Measurements from ENCODE around the gene LZTR1.

Gene LZTR1

DNA sequence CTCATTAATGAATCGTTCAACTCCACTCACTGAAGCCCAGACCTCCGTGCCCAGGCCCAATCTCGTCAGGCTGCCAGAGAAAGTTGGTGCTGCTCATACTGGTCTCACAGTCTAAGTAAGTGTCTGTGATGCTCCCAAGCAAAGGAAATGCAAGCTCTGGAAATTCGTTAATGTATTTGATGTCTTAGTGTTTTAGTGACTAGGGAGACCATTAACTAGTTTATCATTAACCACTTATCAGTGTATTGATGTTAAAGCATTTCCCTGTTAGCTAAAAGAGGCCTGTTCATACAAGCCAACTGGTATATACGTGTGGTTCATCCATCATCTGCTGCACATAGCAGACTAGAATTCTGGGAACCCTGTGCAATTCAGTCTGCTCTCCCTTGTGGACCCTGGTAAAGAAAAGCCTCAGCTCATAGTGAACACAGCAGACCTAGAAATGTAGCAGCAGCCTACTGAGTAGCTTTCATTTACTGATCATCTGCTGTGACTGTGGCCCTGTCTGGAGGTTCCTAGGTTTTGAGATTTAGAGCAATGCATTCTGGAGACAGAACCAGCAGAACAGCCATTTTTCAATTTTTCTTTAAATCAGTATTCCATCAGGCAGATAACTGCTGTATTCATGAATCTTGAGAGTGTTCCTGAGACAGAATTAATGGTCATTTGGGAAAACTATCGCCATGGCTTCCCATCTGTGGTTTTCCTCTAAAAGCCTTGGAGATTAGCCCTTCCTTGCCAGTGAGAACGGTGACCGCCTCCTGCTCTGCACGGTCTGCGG lies 30.8 kb upstream of the LZTR1 start:
- DNase-seq, result no peak

DNA sequence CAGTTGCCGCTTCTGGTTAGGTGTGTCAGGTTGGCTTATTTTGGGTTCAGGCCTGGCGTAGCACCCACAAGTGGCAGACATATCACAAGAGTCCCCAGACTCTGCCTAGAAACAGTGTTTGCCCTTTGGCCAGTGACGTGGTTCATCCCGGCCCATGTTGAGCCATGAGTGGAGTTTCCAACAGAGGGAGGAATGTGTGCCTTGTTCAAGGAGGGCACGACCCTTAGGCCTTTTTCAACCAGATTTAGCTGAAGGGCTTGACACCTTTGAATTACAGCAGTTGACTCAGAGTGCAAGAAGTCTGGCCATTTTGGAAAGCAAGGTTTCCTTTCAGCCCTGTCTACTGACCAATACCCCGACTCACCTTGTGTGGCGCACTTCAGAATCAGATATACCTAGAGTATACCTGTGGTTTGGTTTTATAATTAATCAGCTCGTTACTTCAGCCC lies 30.1 kb upstream of the LZTR1 start:
- DNase-seq, result no peak

GRCh38 chr22:20952544-20953341 lies 29.4 kb upstream of the LZTR1 start:
- no peak for DNase-seq

DNA sequence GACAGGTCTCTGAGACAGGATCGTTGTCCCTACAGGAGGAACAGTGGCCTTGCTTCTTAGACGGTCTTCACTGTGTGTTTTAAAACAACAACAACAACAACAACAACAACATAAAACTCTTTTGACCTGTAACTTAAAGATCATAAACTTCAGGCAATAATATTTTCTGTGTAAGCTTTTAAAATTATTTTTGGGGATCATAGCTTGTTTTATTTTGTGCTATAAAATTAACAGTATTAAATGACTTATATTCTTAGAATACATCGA lies 28.8 kb upstream of the LZTR1 start:
- no peak for DNase-seq

GRCh38 chr22:20953668-20954500 lies 28.2 kb upstream of the LZTR1 start:
- peak in 1 of 3 donors; percentile 15 for DNase-seq

DNA sequence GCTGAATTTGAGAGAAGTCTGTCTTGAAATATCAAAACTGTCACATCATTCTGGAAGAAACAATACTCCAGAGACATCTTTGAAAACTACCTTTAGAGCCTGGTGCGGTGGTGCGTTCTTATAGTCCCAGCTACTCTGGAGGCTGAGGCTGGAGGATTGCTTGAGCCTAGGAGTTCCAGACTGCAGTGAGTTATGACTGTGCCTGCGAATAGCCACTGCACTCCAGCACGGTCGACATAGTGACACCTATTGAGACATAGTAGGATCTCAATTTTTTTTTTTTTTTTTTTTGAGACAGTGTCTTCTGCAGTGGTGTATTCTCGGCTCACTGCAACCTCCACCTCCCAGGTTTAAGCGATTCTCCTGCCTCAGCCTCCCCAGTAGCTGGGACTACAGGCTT lies 26.5 kb upstream of the LZTR1 start:
- no peak for DNase-seq

- peak; percentile 19 to 39 (median 33) for DNase-seq
Observed at GRCh38 chr22:20956258-20957101, 25.6 kb upstream of the LZTR1 start.

DNA sequence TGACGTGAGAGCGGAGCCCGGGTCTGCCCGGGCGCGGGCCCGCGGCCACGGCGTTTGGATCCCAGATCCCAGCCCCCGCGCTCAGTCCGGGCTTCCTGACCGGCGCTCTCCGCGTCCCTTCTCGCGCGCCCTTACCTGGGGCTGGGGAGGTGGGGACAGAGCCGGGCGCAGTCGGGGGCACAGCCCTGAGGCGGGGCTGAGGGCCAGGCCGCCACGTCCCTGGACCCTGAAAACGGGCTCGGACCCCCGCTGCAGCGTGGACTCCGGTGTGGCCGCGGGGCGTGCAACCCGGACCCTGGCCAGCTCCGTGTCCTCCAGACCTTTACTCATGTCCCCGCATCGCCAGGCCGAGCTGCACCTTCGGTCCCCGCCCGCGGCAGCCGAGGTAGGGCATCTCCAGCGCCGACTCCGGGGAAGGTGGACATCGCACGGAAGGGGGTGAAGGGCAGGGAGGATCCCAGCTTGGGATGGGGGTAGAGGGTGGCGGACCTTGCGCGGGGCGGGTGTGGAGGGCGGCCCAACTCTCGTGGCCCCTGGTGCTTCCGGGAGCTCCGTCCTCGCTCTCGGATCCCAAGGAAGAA lies 24.9 kb upstream of the LZTR1 start:
- peak; percentile 37 to 69 (median 54) for DNase-seq

DNA sequence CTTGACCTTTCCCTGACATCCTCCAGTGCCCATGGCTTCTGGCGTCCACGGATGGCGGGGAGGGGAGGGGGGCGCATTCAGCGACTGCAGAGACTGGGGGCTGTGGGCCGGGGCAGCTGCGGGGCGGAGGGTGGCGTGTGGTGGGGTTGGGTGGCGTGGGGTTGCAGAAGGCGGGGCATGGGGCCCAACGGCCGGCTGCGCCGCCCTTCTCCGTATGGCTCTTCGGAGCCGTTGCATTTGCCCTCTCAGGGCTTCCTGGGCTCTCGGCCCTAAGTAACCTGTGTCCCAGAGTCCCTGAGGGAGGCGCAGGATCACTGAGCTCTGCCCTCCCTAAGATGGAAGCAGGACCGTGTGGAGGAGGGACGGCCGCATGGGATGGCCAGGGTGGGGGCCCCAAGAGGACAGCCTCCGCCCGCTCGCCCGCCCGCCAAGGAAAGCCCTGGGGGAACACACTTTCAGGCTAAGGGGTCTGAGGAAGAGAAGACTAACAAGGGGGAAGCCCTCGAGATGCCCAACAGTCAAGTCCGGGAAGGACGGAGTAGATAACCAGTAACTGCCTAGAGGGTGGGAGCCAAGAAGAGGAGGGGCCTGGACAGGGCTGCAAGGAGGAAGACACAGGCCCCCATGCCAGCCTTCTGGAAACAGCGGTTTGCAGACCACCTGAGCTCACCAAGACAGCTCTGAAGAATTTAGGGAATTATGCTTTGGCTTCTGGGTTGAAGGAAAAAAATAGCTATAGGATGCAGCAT lies 24.2 kb upstream of the LZTR1 start:
- DNase-seq, result peak; percentile 52 to 69 (median 52)

DNA sequence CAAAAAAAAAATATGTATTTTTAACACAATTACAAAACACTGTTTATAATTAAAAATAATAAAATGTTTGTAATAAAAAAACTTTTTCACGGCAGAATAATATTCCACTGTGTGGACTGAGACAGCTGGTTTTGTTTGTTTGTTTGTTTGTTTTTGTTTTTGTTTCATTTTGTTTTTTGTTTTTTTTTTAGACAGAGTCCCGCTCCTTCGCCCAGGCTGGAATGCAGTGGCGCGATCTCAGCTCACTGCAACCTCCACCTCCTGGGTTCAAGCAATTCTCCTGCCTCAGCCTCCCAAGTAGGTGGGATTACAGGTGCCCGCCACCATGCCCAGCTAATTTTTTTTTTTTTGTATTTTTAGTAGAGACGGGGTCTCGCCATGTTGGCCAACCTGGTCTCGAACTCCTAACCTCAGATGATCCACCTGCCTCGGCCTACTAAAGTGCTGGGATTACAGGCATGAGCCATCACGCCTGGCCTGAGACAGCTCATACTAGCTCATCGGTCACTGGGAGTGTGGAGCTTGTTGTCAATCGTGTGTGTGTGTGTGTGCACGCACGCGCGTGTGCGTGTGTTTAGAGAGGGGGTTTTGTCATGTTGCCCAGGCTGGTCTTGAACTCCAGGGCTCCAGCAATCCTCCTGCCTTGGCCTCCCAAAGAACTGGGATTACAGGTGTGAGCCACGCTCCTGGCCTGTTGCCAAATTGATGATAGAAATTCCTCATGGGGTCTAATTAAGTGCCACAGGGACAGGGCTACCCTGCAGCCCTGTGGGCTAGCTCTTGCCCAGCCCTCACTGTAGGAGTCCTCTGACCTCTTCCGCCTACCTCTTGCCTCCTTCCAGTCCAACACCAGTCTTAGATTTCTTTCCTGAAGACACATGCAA lies 22.3 kb upstream of the LZTR1 start:
- DNase-seq, result no peak

DNA sequence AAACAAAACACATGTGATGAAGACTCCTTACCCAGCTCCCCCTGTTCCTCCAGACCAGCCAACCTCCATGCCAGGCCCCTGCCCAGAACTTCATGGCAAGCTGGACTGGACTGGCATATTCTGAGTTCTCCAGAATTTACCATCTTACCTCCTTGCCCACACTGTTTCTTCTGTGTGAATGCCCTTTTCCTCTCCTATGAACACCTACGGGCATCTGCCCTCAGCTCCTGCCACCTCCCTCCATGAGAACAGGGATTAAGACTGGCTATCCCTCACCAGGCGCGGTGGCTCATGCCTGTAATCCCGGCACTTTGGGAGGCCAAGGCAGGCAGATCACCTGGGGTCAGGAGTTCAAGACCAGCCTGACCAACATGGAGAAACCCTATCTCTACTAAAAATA lies 21.5 kb upstream of the LZTR1 start:
- DNase-seq, result no peak

- DNase-seq, result no peak
Observed at GRCh38 chr22:20962491-20962945, 19.6 kb upstream of the LZTR1 start.

DNA sequence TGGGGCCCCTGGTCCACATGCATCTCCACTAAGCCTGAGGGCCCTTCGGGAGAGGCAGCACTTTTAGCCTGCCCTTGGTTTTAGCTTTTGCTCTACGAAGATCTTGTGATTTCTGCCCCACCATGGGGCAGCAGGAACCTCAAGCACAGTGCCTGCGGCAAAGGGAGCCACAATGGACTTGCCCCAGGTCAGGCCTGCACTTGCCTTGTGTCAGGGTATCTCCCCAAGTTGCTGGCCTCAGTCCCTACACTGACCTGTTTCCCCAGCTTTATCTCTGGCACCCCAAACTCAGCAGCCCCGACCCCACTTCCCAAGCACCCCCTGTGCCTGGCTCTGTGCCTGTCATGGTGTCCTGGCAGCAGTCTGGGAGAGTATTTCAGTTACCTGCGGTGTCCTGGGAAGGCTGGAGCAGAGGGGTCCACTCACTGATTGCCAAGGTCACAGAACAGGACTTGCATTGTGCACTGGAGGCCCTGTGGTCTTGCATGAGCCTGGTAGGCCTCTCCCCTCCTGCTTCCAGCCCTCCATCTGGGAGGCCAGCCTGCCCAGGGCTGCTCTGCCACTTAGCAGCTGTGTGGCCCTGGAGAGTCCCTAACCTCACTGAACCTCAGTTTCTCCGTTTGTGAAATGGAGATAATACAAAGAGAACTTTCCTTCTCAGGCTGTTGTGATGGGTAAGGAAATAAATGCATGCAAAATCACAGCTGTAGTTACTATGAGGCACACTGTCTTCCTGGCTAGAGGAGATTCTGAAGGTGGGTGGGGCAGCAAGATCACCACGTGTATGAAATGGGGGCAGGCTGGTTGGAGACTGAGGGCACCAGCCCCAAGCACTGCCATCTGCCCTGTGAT lies 18.7 kb upstream of the LZTR1 start:
- no peak for DNase-seq

GRCh38 chr22:20964090-20964798 lies 17.9 kb upstream of the LZTR1 start:
- DNase-seq, result no peak

GRCh38 chr22:20964799-20965103 lies 17.3 kb upstream of the LZTR1 start:
- peak in 2 of 3 donors; percentile 17 to 40 for DNase-seq

DNA sequence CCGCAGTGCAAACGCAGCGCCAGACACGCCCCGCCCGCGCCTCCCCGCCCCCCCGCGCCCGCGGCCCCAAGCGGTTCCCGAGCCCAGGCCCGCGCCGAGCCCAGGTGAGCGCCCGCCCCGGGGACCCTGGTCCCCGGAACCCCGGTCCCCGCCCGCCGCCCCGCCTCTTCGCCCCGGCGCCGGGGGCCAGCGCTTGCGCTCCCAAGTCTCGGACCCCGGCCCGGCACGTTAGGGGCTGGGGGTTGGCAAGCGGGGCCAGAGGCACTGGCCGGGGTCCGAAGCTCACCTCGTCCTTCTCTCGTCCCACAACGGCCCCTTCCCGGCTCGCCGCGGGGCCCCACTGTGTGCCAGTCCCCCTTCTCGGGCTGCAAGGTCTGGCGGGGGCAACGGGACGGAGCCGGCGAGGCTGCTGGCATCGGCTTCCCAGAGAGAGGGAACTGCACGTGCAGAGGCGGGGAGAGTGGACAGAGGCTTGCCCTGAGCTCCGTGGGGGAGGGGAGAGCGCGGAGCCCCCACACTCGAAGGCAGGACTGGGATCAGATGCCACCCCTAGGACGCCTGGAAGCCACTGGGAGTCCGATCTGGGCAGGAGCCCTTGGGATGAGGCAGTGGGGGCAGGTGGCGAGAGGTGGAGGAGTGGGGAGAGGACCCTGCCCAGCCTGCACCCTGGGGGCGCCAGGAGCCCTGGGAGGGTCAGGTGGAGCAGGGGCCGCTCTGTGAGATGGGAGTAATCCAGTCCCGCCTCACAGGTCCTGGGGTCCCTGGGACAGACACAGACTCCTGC lies 16.8 kb upstream of the LZTR1 start:
- no peak for DNase-seq

DNA sequence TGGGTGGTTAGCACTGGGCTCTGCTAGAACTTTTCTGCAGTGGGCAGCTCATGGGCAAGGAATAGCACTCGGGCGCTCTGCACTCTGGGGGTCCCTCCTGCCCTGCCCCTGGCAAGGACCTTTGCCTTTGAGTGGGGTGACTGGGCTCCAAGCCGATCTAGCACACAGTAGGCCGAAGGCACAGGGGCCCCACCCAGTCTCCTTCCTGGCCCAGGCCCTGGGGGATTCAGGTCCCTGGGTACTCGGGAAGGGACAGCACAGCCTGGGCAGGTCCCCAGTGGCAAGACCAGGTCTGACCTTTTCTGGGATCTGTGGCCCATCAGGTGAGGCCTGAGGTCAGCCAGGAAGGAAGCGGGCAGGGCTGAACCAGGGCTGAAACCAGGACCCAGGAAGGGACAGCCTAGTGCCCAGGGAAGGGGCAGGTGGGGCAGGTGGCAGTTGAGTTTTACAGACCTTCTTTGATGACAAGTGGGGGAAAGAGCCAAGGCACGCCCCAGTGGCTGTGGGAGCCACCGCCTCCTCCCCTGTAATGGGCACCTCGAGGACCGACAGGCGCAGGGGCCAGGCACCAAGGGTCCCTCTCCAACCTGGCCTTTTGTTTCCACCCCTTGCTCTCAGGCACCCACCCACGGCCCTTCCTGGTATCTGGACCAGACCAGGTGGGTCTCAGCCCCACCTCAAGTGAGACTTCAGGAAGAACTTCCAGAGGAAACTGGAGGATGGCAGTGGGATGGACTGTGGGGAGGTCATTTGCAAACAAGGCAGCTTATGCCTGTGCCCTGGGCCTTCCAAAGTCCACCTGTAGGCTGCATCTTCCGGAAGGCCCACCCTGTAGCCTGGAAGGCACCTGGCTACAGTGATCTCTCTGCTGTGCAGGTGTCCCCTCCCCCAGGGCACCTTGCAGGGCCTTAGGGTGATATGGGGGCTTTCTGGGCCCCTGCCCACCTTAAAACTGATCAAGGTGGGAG lies 15.9 kb upstream of the LZTR1 start:
- DNase-seq, result no peak

Measured in suppressor macrophage treated with lipopolysaccharide for 1 hour (primary cell).